ENCODE results near the gene CKAP5.
"Not testable (repeated sequence)": the region's sequence is repeated elsewhere in the genome, so short reads cannot be mapped to it uniquely, and the experiment has no call there.

Gene CKAP5

DNA sequence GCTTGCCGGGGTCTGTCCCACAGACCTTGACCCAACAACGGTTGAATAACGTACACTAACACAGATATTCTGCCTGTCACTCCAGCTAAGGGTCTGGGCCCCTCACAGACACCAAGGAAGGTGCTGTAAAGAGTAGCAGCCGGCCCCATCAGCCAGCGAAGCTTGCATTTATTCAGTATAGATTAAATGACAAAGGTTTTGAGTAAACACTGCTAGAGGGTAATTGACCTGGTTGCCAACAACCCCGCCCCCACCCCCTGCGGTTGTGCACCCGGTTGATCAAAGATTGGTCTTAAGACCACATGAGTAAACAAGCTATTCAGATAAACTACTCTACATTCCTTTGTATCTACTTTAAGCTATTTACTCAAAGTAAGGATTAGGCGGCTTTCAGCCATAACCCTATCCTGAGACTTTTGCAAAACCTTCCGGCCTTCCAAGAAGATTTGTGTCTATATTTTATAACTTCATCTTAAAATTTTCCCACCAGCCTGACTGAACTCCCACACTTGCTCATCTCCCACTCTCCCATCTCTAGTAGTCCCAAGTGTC lies 4.8 kb upstream of the CKAP5 start:
- no peak for DNase-seq

DNA sequence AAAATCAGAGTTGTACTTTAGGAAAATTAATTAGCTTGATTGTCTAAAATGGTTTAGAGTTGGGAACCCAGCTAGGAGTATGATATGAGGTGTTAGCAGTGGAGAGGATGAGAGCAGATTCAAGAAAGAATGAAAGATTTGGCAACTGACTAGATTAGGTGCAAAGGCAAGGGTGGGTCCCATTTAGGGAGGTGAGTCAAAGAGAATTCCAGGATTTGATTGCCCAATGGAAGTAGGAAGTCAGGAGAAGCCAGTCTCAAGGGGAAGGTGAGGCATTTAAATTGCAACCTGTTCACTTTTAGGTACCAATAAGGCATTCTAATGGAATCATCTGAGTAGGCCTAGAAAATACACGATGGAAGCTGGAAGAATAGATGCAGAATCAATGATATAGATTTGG lies 3.6 kb upstream of the CKAP5 start:
- no peak for DNase-seq

DNA sequence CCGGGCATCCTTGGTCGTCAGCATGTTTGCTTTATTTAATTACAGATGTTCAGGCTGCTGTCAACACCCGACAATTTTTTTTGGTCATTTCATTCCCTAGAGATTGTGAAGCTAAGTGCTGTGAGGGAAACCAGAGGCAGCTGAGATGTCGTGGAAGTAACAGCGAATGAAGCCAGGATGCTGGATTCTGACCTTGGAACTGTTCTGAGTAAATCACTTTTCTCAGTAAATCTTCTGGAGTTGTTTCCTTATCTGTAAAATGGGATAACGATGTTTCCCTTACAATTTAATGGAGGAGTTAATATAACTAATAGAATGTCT lies 390 bp upstream of the CKAP5 start:
- DNase-seq = no peak

DNA sequence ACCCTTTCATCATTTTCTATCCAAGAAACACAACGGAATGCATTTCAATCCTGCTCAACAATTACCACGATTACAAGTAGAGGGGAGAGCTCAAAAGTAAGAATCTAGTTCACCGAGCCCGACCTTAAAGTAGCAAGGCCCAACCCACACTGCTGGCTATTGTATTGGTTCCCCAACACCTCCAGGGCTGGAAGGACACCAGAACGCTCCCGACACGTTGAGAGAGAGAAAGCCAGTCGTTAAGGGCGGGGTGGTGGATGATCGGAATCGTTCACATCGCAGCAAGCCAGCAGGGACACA lies 690 bp downstream of the CKAP5 start:
- DNase-seq = no peak

DNA sequence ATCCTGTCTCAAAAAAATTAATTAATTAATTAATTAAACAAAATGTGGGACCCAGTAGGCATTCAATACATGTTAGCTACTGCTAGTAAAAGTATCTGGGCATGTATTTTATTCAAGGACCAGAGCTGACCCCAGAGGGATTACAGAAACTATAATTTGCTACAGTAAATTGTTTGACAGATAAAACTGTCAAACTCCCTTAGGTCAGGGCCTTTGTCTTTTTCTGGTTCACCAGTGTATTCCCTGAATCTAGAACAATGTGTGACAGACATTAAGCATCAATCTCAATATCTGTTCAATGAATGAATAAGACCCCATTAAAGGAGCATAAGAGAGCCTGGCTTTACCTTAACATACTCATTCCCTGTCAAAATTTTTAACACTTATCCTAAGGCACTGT lies 6.0 kb downstream of the CKAP5 start:
- DNase-seq = no peak

DNA sequence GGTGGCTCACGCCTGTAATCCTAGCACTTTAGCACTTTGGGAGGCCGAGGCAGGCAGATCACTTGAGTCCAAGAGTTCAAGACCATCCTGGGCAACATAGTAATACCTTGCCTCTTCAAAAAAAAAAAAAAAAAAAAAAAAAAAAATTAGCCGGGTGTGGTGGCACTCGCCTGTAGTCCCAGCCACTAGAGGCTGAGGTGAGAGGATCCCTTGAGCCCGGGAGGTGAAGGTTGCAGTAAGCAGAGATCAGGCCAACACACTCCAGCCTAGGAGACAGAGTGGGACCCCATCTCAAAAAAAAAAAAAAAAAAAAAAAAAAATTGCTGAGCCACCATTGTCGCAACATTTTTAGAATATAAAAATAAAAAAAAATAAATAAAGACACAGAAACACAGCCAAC lies 7.6 kb downstream of the CKAP5 start:
- DNase-seq = no peak

DNA sequence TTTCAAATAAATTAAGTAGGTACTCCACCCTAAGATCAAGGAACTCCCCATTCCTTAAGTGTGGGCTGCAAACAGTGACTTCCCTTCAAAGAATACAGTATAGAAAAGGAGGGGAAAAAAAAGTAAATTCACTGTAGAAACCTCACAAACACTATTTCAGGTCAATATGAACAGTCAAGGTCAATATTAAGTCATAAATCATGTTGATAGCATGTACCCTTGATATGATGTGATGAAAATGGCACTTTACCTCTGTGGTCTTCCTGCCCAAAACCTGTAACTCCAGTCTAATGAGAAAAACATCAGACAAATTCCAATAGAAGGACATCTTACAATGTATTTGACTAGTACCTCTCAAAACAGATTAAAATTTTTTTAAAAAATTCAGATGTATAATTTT lies 8.2 kb downstream of the CKAP5 start:
- DNase-seq = no peak

DNA sequence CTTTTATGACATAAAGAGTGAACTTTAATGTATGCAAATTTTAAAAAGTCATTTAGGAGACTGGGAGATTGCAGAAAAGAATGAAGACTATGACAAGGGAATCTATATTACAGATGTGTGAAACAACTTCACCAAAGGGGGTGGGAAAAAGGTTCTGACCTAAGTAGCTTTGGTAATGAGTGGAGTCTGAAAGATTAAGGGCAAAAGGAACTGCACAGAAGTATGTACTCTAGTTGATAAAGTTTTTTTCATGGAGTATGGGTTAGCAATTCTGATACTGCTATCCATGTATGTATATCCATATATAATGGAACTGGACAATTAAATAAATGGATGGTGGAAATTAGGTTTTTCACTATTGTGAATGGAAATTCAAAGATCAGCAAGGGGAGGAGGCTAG lies 9.2 kb downstream of the CKAP5 start:
- DNase-seq = no peak

DNA sequence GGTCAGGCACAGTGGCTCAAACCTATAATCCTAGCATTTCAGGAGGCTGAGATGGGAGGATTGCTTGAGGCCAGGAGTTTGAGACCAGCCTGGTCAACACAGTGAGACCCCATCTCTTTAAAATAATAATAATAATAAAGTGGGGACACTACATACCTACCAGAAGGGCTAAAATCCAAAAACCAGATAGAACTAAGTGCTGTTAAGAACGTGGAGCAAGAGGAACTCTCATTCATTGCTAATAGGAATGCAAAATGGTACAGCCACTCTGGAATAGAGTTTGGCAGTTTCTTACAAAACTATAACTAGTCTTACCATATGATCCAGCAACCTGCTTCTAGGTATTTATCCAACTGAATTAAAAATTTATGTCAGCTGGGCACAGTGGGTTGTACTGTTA lies 9.6 kb downstream of the CKAP5 start:
- no peak for DNase-seq

DNA sequence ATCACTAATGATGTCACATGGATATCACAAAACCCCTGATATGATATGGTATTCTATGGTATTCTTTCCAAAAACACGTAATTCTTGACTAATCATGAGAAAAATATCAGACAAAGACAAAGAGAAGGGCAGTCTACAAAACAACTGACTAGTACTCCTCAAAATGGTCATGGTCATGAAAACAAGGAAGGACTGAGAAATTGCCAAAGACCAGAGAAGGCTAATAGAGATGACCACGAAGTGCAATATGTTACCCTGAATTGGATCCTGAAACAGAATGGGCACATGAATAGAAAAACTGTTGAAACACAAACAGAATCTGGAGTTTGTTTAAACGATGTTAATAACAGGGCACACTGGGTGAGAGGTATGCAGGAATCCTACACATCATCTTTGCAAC lies 10.2 kb downstream of the CKAP5 start:
- DNase-seq = no peak

DNA sequence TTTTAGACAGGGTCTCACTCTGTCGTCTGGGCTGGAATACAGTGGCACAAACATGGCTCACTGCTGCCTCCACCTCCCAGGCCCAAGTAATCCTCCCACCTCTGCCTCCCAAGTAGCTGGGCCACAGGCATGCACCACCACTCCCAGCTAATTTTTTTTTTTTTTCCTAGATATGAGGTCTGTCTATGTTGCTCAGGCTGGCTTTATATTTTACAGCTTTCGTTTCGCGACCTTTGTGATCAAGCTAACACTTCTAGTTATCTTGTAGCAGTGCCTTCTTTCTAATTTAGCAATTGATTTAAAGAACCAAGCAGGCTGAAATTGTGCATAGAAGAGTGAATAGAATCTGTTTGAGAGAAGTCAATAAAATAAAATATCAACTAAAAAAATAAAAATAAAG lies 11.3 kb downstream of the CKAP5 start:
- DNase-seq = no peak

DNA sequence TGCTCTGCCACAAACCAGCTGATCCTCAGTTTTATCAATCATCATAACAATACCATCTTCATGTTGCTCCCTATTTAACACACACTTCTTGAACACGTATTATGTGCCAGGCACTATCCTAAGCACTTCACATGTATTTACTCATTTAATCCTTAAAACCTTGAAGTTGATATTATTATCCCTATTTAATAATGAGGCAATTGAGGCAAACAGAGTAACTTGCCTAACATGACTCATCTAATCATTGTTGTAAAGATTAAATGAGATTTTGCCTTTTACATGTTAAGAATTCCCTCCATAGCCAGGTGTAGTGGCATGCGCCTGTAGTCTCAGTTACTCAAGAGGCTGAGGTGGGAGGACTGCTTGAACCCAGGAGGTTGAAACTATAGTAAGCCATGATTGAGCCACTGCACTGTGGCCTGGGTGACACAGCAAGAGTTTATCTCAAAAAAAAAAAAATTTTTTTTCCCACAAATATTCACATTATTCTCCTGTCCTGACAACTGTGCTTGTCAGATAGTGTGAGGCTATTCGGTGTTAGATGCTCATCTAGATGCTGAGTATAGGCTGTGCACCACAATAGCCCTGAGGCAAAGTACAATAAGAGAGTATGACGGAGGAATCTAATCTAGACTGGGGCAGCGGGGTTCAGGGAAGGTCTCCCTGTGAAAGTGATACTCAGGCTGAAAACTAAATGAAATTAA lies 13.4 kb downstream of the CKAP5 start:
- no peak for DNase-seq

DNA sequence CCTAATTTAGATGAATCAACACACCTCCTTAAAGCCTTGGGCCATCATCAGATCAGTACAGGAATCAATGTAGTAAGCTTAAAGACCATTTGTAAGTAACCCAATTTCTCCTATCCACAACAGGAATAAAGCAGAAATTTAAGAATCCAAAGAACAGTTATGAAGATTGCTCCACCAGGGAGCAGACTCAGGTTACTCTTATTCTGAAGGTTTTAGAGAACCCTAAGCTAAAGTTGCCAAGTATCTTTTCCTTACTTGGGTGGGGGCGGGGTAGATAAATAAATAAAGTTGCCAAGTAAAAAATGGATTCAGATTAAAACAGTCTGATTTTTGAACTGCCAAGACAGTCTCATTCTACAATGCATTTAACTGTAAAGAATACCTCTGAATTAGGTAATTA lies 18.1 kb downstream of the CKAP5 start:
- DNase-seq = no peak

DNA sequence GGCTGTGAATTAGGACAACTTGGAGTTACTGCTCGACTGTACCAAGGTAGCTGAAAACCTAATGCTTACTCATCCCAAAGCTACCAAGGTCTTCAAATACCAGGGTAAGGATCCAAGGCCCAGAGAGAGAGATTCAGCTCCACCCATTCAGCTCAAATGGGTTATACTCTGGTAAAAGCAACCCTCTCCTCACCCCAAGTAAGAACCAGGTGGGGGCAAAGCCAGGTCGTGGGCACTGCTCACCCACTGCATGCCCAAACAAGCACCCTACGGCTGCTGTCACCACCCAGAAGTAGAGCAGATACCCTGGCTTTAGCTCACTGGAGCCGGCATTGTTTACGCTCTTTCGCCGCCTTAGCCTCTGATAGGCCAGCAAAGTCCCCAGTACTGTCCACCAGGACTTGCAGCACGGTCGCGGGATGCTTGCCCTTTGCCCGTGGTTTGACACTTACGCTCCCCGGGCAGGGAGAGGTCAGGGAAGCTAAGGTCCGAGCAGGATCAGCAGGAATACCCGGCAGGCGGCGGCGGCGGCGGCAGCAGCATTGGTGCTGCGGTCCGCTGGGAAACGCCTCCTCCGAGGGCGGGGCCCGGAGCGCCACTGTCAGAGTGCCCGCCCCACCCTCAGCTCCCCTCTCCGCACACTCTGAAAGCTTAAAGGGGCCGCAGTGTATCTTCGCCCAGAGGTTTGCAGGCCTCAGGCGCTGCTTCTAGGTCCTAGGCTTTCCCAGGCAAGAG lies 19.6 kb downstream of the CKAP5 start:
- DNase-seq = no peak

DNA sequence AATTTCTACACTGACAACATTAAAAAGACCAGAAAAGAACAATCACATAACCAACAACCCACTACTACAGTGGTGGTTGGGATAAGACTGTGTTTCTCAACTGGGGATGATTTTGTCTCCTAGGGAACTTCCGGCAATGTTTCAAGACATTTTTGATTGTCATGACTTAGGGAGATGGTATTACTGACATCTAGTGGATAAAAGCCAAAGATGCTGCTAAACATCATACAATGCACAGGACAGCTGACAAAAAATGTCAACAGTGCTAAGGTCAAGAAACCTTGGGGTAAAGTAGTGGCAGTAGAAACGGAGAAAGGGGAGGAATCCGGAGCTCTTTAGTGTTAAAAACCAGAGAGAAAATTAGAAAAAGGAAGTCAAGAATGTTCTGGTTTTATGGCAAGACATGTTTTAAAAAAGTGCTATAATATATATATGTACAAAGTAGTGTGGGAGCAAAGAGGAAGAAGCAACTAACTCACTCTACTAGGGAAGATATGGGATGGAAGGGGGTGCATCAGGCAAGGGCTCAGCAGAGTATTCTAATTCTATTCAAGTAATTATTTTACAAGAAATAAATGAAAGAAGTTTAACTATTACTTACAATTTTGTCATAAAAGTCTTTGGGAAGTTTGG lies 37.2 kb downstream of the CKAP5 start:
- DNase-seq = no peak

DNA sequence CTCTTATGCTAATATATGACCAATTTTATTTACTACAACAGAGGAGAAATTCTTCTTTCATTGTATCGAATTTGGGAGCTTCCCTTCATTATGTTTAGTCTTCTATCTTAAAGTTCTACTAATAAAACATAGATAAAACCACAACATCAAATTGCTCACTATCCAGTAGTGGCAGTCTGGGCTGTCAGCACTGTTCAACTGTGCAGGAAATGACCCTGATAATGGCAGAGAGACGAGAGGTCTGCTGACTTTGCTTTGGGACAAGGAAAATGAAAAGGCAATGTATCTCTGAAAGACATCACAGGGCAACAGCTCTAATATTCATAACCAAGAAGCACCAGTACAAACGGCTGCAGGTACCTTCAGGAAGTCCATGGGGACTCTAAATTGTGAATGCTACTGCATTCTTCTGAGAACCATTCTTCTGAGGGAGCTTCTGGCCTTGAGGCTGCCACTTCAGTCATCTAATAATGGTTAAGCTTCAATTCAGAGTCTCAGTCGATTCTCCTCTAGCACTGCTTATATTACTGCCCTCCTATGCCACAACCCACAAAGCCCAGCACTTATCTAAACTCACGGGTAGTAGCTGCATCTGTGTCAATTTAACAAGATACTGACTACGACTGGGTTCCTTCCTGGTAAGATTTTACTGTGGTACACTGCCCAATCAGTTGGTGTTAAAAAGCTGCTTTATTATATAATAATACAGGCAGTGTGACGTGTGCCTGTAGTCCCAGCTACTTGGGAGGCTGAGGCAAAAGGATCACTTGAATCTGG lies 44.2 kb downstream of the CKAP5 start:
- DNase-seq = no peak

DNA sequence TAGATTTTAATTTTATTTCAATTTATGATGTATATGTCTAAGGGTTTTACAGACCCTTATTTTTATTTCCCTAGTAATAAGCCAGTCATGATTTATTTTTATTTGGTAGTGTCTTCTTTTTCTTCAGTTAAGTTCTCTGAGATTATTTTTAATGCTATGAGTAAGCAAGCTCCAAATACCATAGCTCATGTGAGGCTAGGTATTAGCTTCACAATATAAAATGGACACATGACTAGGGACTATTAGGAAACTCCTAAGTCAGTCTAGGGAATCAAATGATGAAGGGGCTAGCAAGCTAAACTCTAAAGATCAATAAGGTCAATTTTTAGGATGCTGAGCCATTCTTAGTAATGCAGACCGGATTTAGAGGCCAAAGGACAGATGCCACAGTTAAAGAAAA lies 45.9 kb downstream of the CKAP5 start:
- DNase-seq = no peak

DNA sequence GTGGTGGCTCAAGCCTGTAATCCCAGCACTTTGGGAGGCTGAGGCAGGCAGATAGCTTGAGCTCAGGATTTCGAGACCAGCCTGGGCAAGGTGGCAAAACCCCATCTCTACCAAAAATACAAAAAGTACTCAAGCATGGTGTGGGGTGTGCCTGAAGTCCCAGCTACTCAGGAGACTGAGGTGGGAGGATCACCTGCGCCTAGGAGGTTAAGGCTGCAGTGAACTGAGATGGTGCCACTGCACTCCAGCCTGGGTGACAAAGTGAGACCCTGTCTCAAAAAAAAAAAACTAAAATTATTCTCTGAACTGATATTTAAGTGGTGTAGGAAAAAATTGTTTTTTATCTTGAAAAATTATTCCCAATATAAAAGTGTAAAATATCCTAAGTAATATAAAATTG lies 46.4 kb downstream of the CKAP5 start:
- not testable (repeated sequence) for DNase-seq

DNA sequence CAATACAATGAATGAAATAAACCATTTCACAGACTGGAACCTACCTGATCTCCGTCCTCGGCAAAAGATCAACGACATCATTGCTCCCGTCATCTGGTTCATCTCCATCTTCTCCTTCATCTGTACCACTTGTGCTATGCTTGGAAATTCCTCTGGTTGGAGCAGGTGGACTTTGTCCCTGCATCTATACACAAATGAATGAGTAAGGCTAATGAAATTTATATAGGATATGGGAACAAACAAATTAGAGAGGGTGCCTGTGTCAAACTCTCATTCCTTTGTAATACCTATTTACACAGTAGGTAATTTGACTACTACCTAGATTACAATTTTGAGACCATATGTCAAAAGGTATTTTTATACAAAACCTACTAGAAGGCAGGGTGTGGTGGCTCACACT lies 67.7 kb downstream of the CKAP5 start:
- no peak for DNase-seq

DNA sequence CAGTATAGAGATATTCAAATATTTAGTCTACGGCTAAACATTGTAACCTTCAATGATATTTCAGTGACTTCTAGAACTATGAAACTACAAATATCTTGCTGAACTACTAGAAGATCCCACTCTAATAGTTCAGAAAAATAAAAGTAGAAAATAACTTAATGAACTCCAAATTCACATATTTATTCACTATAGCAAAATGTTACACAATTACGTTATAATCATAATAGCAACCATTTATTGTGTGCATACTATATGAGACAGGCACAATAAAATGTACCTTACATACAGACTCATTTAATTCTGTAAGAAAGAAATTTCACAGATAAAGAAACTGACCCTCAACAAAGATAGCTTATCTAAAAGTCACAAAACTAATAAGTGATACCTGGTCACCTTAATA lies 69.2 kb downstream of the CKAP5 start:
- DNase-seq = no peak

DNA sequence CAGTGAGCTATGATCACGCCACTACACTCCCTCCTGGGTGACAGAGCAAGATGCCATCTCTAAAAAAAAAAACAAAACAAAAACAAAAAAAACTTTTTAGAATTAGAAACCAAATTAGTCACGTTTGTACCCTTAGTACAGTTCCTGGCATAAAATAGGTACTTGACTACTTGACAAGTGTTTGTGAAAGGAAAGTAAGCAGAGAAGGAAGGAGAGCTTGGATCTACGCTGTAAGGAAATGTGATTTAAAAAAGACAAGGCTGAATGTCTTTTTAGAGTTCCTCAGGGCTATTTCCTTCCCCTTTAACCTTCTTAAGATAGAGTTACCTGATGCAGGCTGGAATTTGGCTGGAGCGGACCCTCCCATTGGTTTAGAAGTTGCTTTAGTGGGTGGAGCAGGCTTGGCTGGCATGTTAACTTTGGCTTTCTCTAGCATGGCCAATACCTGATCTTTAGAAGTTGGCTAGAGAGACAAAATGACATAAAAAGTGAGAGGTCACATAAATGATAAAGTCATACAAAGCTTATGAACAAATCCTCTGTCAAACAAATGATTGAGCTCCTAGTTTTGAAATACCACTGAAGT lies 76.4 kb downstream of the CKAP5 start:
- DNase-seq = no peak

DNA sequence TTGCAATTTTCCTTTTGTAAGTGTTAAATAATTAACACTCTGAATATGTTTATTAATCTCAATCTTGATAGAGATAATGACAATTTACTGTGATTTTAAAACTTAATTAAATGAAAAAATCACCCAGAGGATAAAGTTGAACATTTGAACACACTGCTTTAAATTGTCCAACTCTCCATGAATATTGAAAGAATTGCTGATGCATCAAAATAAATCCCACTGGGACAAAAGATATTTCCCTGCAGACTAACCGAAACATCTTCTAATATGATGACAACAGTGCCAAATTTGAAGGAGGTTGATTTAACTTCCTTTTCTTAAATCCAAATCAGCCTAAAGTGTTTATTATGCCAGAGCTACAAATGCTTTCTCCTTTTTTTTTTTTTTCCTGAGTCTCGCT lies 79.4 kb downstream of the CKAP5 start:
- DNase-seq = no peak

DNA sequence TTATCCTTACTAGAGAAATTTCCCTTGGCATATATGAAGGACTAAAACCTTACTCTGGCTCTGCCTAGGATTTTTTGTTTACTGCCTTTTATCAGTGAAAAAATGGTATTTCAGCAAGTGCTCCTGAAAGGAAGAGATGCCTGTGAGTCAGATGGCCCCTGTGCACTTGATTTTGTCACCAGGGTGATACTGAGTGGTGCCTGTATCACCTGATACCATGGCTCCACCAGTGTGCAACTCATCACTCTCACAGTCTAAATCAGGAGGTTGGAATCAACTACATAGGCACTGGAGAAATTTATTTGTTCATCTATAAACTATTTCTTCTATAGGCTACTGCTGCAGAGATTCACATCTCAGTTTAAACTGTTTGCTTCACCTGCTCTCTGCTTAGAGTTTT lies 83.8 kb downstream of the CKAP5 start:
- no peak for DNase-seq
